Fibroblast of skin of left biceps (primary cell): ENCODE results near the gene ATXN7.

Source experiments
- DNase-seq, 2 experiments: peaks; one replicate each; pipeline ENCODE4 v3.0.0-alpha.2; 2013; ENCODE audit warnings: low read depth in 2 of 2

ATXN7 gene

GRCh38 chr3:64019879-64020278 lies 156.2 kb downstream of the ATXN7 start:
- DNase-seq: no peak

DNA sequence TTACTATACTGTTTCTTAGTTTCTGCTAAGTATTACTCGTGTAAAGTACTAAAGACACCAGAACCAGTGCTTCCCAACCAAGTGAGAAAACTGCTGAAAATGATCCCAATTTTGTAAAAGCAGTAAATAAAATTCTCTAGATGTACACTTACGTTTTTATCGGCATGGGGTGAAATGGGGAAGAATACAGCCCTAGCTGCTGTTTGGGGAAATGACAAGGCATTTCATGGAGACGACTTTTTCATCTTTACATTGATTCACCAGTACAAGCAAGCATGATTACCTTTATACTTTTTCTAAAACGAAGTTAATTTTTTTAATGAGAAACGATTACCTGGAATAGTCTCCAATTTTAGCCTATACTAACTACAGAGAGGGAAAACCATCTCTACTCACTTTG lies 158.3 kb downstream of the ATXN7 start:
- DNase-seq: no peak

GRCh38 chr3:64022451-64023186 lies 159.0 kb downstream of the ATXN7 start:
- no peak for DNase-seq

GRCh38 chr3:64023187-64023860 lies 159.7 kb downstream of the ATXN7 start, which contains the start of gene PSMD6:
Gene PSMD6 (minus strand): TSS chr3:64023494. CDS start chr3:64023419, 75 bp downstream.
- DNase-seq: peak; percentile 52

GRCh38 chr3:64023861-64024223 lies 160.2 kb downstream of the ATXN7 start:
- DNase-seq: no peak

DNA sequence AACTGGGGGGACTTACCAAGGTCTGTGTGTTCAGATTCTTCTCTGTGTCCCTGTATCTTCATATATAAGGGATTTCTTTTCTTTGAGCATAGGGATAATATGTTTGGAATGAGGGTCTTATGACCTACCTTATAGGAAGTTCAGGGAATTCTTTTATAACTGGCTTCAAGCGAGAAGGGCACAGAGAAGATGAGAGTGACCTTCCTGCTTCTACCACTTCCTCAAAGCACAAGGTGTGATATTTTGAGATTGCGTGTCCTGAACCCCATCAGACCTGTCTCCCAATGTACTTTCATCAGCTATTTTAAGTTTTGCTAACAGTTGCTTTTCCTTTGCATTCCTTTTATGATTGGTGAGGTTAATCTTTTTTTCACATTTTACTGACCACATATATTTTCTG lies 162.7 kb downstream of the ATXN7 start:
- DNase-seq: no peak

DNA sequence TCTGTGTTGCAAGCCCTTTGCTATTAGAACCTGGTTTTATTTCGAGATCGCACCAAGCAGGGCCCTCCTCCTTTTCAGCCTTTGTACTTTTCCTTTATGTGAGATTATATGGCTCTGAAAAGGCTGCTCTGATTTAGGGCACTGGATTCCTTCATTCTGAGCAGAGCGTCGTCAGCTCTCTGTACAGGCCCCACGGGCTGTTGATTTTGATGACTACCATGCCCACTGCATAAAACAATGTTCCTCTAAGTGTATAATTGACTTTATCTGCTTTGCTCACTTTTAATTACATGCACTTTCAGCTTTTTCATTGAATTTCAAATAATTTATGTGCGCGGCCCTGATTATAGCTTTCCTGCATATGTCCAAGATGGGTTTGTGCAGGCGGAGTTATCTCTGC lies 164.0 kb downstream of the ATXN7 start:
- DNase-seq: no peak

DNA sequence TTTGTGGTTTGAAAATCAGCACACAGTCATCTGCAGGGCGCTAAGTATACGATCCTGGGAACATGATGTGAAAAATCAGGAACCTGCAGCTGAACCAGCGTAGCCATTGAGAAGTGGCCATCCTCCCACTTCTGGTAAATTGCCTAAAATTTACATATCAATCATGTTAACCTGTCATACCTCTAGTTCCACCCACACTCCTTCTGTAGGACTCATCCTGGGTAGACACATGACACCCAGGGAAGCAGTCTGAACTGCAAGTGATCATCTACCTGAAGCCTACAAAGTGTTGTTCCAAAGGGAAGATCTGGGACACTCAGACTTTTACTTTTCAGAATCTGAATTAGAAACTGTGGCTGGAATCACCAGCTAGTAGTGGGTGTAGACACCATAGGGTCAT lies 165.1 kb downstream of the ATXN7 start:
- no peak for DNase-seq

GRCh38 chr3:64029287-64029686 lies 165.6 kb downstream of the ATXN7 start:
- no peak for DNase-seq

- DNase-seq: peak in 1 of 2 experiments; percentile 19
Observed at GRCh38 chr3:64030741-64031140, 167.1 kb downstream of the ATXN7 start.

GRCh38 chr3:64031540-64032508 lies 168.2 kb downstream of the ATXN7 start:
- DNase-seq: no peak

- no peak for DNase-seq
Observed at GRCh38 chr3:64033069-64033468, 169.4 kb downstream of the ATXN7 start.

DNA sequence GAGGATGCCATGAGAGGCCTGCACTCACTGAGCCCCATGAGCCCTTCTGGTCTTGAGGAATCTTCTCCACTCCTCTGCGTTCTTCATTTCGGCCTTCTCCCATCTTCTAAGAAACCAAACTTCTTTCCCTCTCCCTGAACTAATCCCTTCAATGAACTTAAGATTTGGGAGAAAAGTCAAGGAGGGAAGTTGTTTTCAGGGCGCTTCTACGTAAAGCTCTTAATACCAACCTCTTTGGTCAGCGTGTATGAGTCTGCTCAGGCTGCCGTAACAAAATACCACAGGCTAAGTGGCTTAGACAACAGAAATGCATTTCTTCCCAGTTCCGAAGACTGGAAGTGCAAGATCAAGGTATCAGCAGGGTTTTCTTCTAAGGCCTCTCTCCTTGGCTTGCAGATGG lies 173.4 kb downstream of the ATXN7 start:
- no peak for DNase-seq

DNA sequence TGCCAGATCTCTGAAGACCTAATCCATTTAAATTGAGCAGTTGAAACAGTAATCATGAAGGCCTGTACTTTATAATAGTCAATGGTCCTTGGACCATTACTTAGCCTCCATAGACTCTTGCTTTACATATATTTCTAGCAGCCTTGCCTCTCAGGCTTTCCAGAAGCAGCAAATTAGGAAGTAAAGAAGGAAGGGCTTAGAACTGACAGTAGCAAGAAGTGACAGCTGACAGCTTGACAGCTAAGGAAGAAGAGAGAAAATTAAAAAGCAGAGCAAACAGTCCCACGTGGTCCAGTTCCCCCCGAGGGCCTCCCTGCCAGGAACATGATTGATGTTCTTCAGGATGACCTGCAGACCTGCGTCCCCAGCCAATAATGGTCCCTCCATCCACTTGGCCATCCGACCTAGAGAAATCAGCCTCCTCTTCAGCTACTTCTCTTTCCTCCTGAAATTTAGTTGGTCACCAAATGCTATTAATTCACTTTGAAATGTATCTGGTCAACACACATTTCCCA lies 174.6 kb downstream of the ATXN7 start:
- DNase-seq: no peak

DNA sequence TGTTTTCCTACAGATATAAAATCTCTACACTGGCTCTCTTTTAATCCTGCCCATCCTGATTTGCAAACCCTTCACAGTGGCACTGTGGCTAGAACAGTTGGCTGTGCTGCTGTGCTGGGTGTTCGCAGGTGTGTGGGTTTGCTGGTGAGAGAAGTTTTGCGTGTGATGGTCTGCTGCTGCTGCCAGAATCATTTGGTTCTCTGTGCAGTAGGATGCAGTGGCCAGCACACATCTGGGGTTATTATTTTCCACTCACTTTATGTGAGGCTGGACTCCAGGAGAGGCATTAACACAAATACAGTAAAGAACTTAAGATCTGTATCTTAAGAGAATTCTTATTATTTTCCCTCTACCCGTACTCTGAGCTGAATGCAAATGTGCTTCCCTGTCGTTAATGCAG lies 175.7 kb downstream of the ATXN7 start:
- DNase-seq: no peak

GRCh38 chr3:64039981-64040733 lies 176.5 kb downstream of the ATXN7 start:
- no peak for DNase-seq

GRCh38 chr3:64042952-64043351 lies 179.3 kb downstream of the ATXN7 start:
- no peak for DNase-seq

DNA sequence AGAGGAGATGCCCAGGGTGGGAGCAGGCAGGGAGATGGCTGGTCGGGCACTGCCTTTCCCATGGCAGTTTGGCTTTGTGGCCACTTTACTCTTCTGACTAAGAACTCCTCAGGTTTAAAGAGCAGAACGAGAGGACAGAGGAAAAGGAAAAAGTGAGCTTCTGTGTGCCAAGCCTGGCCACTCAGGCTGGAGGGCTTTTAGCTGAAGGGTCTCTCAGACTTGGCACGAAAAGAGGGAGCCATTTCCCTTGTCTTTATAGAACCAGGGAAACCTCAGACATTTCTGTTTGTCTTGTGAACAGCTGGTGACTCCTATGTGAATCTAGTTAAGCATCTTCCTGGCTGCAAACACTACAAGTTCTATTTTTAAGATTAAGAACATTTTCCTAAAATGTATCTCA lies 182.9 kb downstream of the ATXN7 start:
- no peak for DNase-seq

DNA sequence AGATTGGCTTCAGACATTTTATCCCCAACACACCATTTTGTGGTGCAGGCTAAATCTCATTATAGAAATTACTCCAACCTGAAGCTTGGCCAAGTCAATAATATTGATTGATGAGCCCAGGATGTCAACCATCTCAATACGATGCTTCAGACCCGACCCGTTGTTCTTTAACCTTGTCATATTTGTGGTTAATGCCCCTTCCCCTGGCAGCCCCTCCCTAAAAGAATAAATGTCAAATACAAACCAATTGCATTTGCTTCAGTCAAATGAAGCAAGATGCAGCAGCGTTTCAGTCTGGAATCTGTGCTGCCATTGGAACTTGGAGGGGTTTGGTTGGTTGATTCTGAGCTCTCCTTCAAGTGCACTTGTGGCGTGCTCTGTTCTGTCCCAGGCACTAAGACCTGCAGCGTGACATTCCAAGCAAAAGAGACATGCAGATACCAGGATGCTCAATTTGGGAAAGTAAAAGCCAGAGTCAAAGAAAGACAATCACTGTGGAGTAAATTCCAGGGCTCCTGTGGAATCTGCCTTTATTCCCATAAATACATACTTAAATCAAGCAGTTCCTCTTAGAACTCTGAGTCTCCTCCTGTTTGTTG lies 183.4 kb downstream of the ATXN7 start:
- DNase-seq: no peak

DNA sequence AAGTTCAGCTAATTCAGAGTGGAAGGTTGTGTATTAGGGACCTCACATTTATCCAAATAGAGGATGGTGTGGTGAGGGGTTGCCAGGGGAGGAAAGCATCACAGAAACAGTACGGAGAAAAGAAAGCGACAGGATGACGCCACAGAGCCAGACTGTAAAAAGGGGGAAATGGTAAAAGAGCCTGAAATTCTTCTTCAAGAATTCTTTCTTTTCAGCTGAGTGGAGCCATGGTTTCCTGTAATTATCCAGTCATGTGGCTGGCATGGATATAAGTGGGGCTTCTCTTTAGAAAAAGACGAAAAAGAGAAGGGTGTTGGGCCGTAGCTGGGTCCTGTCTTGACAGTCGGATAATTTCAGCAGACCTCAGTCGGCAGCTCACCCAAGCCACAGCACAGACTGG lies 184.1 kb downstream of the ATXN7 start:
- no peak for DNase-seq

GRCh38 chr3:64048631-64049061 lies 185.0 kb downstream of the ATXN7 start:
- no peak for DNase-seq
